Esophagus muscularis mucosa (tissue), 4 donors: ENCODE results near the gene SPEG.

Experiments
- CTCF ChIP-seq, 3 experiments: fragments of 200-600 bp in 2 of 3; fragments of 450-650 bp in 1 of 3; sonication (generic) in 2 of 3; IDR thresholded peaks; one replicate each; pipeline ENCODE4 v1.5.1; 2017 to 2019; ENCODE audit warnings: antibody characterized with exemption in 3 of 3, mild to moderate bottlenecking in 2 of 3, moderate library complexity in 1 of 3
- EP300 ChIP-seq: sonication (generic); formaldehyde crosslinking; IDR thresholded peaks from one replicate; pipeline ENCODE4 v1.6.1; 2017; ENCODE audit warnings: antibody characterized with exemption
- POLR2AphosphoS5 ChIP-seq, 2 donors: sonication (generic); formaldehyde crosslinking; IDR thresholded peaks; one replicate each; pipeline ENCODE4 v1.6.1; 2017; ENCODE audit warnings: antibody characterized with exemption in 2 of 2

GRCh38 chr2:219387306-219388120 is 47.1 kb upstream of the SPEG start, which contains the start of gene DNPEP:
- TF ChIP-seq POLR2AphosphoS5 (IDR thresholded peaks at IDR 0.05), result peak; percentile 24 to 71
- peak in 1 of 3 experiments; percentile 1 for TF ChIP-seq CTCF (IDR thresholded peaks at IDR 0.05)
- no peak for TF ChIP-seq EP300
